NOMO-1 treated with dmso at 0.1 percent for 144 hours (cell line): ENCODE results near the gene SHISA7.
A peak's percentile ranks its signal among the peaks of the same experiment; 100 is the strongest.

Source experiments
- DNase-seq: peaks from one replicate; lab custom pipeline; 2025; ENCODE audit not compliant: unreplicated experiment; lab: John Stamatoyannopoulos, UW

The SHISA7 gene

DNA sequence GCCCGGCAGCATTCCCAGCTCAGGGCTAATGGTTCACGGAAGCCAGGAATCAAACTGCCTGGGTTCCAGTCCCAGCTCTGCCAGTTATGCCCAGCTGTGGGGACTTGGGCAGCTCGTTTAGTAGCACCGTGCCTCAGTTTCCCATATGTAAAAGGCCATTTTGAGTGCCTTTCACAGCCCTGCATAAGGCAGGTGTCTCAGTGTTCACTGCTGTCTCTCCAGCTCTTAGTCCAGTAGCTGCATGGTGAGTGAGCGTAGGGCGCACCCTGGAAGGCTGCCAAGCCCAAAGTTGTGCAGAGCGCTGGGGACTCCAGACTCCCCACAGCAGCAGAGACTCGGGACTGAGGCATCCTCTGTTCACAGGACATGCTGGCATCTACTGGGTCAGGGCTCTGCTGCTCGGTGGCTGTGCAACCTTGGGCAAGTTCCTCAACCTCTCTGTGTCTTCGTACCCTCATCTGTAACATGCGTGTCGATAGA lies 51.9 kb downstream of the SHISA7 start:
- DNase-seq = no peak

DNA sequence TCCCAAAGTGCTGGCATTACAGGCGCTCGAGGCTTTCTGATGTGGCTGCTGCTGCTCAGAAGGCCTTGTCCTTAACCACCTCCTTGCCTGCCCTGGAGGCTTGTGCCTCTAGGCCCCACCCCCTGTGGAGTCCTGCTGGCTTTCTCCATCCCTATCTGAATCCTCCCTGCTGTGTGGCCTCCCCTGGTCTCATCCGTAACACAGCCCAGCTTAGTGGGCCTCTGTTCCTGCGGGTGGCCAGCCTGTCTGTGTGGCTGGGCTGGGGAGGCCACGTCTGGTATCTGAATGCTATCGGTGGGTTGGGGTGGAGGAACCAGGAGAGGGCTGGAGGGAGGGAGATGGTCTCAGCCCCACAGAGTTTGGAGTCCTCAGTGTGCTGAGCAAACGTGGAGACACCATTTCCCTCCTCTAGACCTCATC lies 52.6 kb downstream of the SHISA7 start:
- no peak for DNase-seq

DNA sequence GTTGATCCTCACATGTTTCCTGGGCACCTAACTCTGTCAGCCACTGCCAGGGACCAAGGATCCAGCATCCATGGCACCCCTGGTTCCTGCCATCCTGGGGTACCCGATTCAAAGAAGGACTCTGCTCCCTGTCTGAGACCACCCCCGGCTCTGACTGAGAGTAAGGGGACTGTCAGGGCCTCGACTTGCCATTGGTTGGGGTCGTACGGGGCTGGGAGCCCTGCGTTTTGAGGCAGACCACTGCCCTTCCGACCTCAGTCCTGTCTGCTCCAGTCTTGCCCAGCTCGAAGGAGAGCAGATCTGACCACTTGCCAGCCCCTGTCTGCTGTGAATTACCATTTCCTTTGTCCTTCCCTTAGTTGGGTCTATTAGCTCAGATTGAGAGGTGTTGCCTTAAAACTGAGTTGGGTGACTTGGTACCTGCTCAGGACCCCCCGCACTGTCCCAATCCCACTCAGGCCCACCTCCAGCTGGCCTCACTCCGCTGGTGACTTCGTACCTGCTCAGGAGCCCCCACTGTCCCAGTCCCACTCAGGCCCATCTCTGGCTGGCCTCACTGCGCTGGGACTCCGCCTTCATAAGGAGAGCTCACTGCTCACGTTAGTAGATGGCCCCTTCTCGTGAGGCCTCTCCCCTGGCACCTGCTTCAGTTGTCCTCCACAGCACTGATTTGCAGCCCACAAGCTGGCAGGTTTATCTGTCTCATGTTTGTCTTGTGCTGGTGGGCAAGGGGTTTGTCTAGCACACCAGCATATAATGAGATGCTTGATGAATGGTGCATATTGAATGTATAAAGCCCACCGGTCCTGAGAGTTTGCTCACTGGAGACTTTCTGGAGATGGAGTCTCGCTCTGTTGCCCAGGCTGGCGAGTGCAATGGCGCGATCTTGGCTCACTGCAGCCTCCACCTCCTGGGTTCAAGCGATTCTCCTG lies 53.4 kb downstream of the SHISA7 start:
- no peak for DNase-seq

DNA sequence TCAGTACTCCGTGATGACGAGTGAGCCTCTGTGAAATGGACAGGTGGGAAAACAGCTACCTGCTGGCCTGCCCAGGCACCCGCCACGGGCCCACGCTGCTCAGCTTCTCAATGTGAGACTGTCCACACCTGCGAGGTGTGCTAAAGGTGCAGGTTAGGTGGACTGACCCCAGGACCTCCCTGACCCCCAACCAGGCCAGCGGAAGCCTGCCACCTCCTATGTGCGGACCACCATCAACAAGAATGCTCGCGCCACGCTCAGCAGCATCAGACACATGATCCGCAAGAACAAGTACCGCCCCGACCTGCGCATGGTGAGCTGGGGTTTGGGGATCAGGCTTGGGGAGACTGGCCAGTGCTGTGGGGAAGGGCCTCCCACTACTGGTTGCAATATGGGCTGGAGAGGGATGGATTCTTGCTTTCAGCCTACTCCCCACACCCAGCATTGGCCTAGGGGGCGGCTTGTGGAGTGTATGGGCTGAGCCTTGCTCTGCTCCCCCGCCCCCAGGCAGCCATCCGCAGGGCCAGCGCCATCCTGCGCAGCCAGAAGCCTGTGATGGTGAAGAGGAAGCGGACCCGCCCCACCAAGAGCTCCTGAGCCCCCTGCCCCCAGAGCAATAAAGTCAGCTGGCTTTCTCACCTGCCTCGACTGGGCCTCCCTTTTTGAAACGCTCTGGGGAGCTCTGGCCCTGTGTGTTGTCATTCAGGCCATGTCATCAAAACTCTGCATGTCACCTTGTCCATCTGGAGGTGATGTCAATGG lies 55.2 kb downstream of the SHISA7 start:
- DNase-seq = no peak

DNA sequence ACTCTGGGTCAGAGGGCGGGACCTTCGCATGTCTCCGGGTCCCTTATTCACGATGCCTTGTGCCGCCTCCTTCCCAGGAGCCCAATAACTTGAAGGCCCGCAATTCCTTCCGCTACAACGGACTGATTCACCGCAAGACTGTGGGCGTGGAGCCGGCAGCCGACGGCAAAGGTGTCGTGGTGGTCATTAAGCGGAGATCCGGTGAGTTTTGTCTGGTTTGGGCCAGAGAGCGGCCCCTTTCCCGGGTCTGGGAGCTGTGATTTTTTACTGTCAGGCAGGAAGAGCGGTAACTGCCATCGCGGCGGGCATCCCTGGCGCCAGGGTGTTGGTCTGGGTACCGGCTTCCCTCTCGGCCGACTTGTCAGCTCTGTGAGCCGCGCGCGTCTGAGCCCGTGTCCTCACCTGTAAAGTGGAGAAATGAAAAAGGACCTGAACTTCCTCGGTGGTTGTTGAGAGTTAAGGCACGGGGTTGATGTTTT lies 56.6 kb downstream of the SHISA7 start:
- no peak for DNase-seq

DNA sequence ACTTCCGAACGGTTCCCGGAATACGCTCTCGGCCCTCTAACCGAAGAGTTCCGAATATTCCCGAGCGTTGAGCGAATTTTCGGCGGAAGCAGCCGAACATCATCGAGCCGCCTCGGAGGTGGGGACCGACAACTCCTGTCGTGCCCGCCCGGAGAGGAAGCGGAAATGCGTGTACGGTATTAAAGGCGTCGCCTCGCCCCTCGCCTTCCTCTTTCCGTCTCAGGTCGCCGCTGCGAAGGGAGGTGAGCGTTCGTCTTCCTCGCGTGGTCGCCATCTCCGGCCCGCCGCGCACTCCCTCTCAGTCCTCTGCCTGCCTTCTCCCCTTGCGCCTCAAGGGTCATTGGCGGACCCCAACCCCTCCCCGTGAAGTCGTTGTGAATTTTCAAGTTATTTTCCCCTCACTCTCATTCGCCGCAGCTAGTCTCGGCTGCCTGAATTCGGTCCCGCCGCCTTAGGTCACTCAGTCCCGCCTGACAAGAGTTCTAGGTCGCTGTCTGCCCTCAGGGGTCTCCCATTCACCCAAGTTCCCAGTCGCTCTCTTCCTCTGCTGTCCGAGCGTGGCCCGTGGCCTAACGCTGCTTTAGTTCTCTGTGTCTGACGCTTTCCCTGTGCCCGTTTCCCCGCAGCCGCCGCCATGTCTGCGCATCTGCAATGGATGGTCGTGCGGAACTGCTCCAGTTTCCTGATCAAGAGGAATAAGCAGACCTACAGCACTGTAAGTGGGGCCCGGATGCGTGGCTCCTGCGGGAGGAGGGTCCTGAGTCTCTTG lies 57.2 kb downstream of the SHISA7 start, which contains the start of gene RPL28:
Gene RPL28 (plus strand): TSS at position 209 of the 769 bp plus-strand sequence. CDS start 426 bp downstream, at position 635.
- peak; percentile 98 for DNase-seq

DNA sequence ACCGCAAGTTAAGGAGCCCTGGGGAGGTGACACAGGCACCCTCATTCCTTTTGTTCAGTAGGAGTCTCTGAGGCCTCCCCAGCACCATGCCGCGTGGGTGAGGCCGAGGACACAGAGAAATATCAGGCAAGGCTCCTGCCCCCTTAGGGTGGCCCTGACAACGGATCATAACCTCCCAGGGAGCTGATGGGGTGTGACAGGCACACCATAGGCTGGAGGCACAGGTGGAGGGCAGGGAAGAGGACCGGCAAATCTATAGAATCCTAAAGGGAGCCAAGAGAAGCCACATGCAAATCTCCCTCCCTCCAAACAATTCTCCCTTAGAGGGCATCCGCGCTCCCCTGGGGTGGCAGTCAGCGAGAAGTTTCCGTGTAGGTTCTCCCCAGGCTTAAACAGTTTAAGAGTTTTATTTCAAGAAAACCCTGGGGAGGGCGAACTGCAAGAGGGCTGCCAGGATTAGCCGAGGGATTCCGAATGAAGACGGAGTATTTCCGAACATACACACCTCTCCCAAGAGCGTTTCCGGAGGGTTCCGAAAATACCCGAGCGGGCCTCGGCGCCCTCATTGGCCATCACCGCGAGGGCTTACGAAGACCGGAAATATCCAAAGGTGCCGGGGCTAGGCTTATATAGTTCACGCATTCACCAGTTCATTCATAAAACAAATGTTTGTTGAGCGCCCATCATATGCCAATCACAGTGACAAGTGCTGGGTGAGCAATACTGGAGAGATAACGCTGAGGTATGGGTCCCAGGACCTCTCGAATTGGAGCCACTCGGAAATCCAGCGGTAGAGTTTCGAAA lies 58.0 kb downstream of the SHISA7 start:
- DNase-seq = peak; percentile 94

DNA sequence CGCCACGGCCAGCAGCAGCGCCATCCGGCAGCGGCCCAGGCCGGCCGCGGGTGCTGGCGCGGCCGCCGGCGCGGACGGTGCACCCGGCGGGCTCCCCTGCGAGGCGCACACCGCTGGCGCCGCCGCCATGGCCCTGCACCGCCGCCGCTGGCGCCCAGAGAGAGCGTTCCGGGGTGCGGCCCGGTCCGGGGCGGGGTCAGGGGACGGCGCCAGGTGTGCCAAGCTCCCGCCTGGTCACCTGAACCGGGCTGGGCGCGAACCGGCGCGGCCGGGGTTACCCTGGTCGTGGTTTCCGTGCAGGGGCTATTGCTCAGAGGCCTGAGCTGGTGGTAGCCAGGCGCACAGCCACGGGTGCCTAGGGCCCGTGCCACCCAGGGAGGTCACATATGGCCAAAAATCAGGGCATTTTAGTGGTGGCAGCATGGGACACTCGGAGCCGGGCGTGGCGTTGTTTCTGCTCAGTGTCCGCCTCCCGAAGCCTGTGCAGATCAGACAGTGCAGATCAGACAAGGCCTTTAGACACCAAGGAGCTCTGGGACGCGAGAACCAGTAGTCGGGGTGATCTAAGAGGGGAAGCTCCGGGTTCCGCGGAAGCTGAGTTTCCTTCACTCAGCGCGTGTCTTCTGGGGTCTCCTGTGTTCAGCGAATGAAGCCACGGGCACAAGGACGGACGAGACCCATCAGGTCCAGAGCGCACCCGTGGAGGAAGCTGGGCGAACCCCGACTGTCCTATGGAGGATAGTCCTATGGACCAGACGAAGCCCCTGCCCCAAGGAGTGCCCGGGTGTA lies 58.8 kb downstream of the SHISA7 start, which contains the start of gene TMEM238:
Gene TMEM238 (minus strand): TSS at position 162 of the 789 bp plus-strand sequence. CDS start 33 bp downstream, at position 129.
- DNase-seq = peak; percentile 25

DNA sequence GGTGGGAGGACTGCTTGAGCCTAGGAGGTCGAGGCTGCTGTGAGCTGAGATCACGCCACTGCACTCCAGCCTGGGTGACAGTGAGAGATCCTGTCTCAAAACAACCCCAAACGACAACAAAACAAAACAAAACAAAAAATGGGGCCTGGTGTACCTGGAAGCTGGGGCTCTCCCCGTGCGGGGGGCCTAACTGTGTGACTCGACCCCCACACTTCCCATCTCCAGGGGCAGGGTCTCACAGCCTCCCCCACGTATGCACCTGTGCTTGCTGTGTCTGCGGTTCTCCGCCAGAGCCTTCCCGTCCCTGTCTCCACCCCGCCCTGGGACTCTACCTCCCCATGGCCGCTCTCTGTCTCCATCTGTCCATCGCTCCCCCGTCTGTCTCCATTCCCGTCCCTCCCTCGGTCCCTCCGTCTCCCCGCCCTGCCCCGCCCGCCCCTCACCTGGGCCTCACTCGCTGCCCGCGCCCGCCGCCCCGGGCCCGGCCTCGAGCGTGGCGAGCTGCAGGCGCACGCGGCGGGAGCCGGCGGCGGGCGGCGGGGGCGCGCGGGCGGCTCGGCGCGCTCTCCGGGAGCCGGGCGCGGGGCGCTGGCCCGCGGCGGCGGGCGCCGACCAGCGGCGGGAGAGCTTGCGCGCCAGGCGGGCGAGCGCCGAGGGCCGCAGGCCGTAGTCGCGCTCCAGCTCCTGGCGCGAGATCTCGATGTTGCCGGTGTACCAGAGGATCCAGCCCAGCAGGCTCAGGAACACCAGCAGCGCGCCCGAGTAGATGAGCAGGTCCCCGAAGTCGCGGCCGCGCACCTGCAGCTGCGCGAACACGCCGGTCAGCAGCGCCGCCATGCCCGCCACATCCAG lies 59.6 kb downstream of the SHISA7 start:
- DNase-seq = peak; percentile 60

DNA sequence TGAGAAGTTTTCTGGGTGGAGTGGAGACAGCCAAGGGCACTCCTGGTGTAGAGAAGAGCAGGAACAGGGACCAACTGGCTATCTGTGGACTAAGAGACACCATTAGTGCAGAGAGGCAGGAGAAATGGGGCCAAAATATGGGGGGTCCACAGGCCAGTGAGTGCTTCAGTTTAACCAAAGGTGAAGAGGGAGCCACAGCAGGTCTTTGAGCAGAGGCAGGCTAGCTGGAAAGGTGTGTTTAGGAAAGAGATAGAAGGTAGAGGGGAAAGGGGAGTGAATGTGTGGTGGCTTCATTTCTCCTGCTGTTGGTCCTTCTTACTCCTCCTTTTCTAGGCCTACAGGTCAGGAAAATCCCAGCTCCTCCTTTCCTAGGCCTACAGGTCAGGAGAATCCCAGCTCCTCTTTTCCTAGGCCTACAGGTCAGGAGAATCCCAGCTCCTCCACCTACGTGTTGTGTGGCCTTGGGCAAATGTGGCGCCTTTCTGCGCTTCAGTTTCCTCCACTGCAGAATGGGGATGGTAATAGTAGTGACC lies 60.5 kb downstream of the SHISA7 start:
- DNase-seq = no peak

DNA sequence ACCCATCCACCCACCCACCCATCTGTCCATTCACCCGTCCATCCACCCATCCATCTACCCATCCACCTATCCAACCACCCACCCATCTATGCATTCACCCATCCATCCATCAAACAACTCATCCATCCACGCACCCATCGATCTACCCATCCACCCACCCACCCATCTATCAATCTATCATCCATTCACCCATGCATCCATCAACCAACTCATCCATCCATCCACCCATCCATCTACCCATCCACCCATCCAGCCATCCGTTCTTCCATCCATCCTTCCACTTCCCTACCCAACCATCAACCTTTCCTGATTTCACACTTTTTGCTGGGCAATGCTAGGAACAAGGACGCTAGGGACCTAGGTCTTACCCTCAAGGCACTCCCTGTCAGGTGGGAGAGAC lies 61.1 kb downstream of the SHISA7 start:
- DNase-seq = no peak

DNA sequence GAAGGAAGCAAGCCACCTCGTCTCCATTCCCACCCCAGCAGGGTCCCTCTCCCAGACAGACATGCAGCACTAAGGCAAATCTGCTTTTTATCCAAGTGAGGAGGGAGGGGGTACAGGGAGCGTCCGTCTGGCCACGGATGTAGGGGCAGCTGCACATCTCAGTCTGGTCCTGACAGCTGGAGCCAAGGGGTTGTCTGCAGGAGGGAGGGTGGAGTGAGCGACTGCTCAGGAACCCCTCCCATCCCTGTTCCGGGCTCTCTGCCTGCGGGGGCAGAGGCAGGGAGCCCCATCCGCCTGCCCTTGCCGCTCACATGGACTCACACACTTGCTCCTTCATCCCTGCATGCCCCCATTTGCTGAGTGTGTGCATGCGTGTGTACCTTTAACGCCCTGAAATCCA lies 63.9 kb downstream of the SHISA7 start:
- DNase-seq = no peak
